GM19372 (cell line): ENCODE results near the gene CST1.
"Not testable (repeated sequence)": the region's sequence is repeated elsewhere in the genome, so short reads cannot be mapped to it uniquely, and the experiment has no call there.

Source experiments
- ATAC-seq: cut with Tn5 transposase; IDR thresholded peaks from one replicate; pipeline ENCODE4 v1.9.1; 2021; ENCODE audit warnings: mild to moderate bottlenecking, low read depth, moderate library complexity; ENCODE audit not compliant: unreplicated experiment

The CST1 gene

GRCh38 chr20:23756792-23757191, 6.1 kb upstream of the CST1 start:
- ATAC-seq: not testable (repeated sequence)

GRCh38 chr20:23755131-23755611, 4.4 kb upstream of the CST1 start:
- not testable (repeated sequence) for ATAC-seq

GRCh38 chr20:23754731-23755130, 4.0 kb upstream of the CST1 start:
- ATAC-seq: no peak

GRCh38 chr20:23753589-23753988, 2.9 kb upstream of the CST1 start:
- no peak for ATAC-seq

DNA sequence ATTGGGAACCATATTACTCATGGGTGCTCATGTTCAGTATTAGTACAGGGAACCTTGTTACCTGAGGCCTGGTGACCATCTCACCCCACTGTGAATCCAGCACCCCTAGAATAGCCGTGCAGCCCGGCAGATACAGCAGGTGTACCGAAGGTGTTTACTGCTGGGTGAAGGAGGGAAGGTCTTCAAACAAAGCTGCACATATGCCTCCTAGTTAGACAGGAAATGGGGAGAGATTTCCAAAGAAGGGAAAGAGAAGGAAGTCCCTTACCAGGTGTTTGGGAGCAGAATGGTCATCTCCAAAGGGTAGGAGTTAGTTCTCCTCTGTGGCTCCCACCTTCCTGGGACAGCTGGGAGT, 2.4 kb upstream of the CST1 start:
- no peak for ATAC-seq

DNA sequence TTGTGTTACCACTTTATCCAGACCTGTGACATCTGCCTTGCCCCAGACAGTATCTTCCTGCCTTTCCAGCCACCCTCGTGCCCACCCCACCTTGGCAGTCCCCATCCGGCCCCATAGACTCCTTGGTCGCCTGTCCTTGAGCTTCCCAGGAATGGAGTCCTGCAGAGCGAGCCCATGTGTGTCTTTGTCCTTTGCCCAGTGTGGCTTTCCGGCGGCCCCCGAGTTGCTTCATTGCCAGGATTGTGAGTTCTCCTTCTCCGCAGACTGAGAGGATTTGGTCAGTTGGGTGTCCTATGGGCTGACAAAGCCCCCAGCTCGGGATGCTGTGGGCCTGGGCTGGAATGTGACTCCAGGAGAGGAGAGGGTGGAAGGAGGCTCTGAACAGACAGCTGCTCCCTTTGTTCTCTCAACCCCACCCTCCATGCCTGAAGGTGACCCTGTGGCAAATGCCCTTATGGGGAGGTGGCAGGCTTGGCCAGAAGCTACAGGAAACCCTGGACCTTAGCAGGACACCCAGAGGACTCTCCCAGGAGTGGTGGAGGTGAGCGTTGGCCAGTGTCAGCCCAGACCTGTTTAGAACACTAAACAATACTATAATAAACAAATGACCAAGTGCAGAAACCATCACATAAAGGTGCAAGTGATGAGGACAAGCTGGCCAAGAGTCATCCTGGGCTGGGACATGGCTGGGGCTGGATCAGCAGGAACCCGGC, 1.9 kb upstream of the CST1 start:
- no peak for ATAC-seq

GRCh38 chr20:23752019-23752418, 1.3 kb upstream of the CST1 start:
- ATAC-seq: no peak

- ATAC-seq: no peak
These were observed 989 bp downstream of the CST1 start for GRCh38 chr20:23749746-23750145.

DNA sequence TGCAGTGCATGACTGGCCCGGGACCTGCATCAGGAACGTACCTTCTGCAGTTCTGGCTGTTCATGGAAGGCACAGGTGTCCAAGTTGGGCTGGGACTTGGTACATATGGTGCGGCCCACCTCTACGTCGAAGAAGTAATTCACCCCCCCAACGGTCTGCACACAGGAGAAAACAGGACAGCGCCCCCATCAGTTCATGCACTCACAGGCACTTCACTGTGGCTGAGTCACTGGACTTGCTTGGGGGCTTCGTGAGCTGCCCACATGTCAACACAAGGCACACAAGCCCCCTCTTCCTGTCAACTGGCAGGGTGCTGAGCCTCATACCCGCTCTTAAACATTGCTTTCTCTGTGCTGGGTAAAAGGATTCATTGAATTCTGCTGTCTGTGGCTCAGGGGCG, 1.8 kb downstream of the CST1 start:
- not testable (repeated sequence) for ATAC-seq

- ATAC-seq: not testable (repeated sequence)
These were observed 3.2 kb downstream of the CST1 start for GRCh38 chr20:23747551-23747950.

GRCh38 chr20:23747092-23747491, 3.6 kb downstream of the CST1 start:
- not testable (repeated sequence) for ATAC-seq

- ATAC-seq: no peak
These were observed 4.4 kb downstream of the CST1 start for GRCh38 chr20:23746321-23746720.

- no peak for ATAC-seq
These were observed 5.5 kb downstream of the CST1 start for GRCh38 chr20:23745247-23745646.

DNA sequence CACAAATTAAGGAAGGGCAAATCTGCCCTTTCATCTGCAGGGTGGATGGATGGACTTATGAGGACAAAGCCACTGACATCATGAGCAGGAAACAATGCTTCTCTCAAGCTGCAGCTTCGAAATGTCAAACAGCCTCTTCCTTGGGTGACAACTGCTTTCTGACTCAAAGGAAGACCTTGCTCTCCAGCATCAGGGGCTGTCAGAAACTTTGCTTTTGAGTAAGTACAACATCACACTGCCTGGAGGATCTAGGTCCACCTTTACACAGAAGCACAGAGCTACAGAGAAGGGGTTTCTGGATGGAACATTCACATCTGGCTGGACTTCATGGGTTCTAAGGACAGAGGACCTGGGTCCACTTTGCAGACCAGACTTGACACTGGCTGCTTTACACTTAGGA, 5.9 kb downstream of the CST1 start:
- no peak for ATAC-seq

- not testable (repeated sequence) for ATAC-seq
These were observed 15.3 kb downstream of the CST1 start for GRCh38 chr20:23735391-23735790.

DNA sequence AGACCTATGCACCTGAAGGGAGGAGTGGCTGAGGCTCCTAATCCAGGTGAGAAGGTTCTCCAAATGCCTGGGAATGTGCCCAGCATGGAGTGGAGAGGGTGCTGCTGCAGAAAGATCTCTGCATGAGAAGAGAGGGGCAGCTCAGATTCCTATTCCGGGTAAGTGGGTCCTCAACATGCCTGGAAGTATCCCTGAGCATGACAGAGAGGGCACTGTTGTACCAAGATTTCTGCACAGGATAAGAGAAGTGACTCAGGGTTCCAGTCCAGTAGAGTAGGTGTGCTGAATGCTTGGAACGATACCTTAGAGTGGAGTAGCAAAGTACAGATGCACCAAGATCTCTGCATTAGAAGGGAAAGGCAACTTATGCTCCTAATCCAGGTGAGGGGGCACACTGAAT, 15.8 kb downstream of the CST1 start:
- not testable (repeated sequence) for ATAC-seq

DNA sequence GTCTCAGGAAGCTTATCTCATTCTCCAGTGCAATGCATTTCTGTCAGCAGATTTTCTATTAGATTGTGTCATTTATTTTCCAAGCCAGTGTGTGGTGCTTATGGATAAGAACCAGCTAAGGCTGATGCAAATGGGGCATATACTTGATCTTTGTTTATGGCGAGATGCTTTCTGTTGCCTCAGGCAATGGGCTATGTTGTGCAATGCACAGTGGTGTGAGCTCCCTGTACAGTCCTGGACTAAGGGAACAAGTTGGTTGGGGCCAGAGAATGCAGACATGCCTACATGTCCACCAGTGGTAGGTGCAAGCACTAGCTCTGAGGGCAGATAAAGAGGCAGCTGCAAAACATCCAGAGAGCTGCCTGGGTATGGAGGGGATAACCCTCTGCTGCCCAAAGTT, 16.3 kb downstream of the CST1 start:
- ATAC-seq: not testable (repeated sequence)

GRCh38 chr20:23727016-23727415, 23.7 kb downstream of the CST1 start:
- no peak for ATAC-seq

DNA sequence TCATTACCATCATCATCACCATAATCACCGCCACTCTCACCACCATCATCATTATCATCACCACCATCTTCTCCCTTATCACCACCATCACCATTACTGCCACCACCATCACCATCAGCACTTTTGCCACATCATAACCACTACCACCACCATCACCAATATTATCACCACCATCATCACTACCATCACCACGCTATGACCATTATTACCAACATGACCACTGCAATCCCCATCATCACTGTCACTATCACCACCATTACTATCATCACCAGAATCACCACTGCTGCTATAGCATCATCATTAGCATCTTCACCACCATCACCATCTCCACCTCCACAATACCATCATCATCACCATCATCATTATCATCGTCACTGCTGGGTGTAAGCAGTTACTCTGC, 25.6 kb downstream of the CST1 start:
- no peak for ATAC-seq

DNA sequence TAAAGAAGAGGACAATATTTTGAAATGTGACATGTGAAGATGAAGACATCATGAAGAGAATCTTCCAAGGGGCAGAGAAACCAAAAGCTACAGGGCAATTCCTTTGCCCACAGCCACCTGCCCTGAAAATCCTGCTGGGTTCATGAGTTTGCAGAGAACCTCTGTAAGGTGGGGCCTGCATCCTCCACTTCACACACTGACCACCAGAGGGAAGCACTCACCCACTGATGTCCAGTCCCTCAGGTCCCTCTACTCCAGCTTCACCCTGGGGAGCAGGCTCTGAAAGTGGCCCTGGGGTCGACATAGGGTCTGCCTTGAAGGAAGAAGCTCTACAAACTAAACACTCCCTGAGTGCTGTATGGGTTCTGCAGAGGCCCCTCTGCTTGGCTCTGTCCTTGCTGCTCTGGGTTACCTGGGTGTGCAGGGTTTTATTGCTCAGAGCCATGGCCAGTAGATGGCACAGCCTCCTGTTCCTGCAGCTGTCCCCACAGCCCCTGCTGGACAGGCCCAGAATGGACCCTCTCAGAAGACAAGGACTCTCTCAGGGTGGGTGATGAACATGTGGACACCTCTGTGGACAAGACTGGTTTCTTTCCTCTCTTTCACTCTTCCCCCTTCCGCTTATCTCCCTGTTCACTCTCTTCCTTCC, 27.0 kb downstream of the CST1 start:
- ATAC-seq: not testable (repeated sequence)

DNA sequence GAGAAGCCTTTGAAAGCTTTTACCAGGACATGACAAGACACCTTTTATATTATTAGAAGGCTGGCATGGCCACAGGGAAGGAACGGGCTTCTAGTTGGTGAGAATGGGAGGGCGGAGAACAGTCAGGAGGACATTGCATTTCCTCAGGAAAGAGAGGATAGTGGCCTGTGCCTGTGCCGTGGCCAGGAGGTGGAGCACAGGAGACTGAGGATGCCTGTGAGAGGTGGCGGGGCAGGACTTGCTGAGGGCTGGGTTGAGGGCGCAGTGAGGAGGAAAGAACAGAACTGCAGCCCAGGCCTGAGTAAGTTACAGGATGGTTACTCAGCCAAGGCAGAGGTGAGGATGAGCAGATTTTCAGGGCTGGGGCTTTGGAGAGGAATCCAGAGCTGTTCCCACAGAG, 27.9 kb downstream of the CST1 start:
- not testable (repeated sequence) for ATAC-seq

DNA sequence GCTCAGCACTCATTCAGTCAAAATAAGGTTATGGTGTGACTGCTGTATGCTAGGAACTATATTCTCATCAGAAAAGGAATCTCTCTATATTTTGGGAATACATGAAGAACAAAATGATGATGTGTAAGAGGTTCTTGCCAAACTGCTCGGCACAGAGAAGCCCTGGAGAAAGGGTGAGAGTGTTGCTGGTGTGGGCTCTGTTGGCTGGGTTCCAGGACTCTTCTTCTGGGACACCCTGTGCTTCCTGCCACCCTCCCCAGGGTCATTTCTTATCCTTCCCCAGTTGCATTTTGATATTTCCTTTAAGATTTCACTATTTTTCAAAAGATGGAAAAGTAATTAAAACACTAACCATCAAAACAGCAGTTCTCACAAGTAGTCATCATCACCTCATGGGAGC, 28.8 kb downstream of the CST1 start:
- no peak for ATAC-seq
